Umbilical cord (tissue), 2 donors: ENCODE measurements around the gene CHID1. TPM values are rescaled to one million over a fixed set of nuclear protein-coding genes. Genes with fewer than 3 reads are reported as not detected.
A peak's percentile ranks its signal among the peaks of the same experiment; 100 is the strongest.

Experiments
- DNase-seq: peaks from one replicate; pipeline ENCODE4 v3.0.0-alpha.2; 2015; ENCODE audit warnings: low spot score
- total RNA-seq: library from RNA; depleted of rRNA; stranded (reverse); fragments of >200 nt; gene quantifications from one replicate; pipeline ENCODE4 v1.2.3, GENCODE V29; 2014; ENCODE audit warnings: low replicate concordance; ENCODE audit not compliant: insufficient read depth

The CHID1 gene
- total RNA-seq, 1 donor from 2014 or later: 69.6 TPM

DNA sequence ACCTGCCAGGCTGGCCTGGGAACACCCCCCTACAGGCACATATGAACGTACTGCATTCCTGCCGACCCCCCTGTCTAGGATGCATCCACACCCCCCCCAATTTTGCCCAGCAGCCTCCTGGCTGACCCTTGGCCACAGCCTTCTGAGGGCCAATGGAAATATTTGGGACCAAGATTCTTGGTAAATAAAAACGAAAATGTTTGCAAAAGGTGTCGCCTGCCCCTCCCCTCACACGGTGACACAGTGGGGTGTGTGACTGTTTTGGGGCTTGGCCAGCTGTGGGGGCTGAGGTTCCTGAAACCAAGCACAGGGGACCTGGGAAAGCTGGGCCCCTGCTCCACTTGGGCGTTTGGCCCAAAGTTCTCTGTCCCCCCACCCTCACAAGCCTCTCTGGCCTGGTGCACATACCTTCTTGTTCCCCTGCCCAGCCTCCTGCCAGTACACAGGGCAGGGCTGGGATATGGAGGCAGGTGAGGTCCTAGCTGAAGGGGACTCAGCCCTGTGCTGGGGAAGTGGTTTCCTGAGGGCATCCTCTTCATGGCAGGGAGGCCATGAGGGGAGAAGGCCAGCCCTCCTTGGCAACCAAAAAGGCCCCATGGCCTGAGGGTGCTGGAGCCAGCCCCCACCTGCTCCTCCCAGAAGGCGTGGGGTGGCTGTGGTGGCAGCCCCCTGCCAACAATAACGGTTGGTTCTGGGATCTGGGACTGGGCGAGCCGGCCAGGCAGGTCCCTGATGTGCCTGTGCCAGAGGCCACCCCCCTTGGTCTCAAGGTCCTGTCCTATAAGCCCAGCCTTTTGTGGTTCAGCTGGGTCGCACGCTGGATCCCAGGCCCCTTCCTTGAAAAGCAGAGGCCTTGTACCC lies 85.0 kb downstream of the CHID1 start:
- no peak for DNase-seq

- no peak for DNase-seq
Measured at GRCh38 chr11:824942-825341, 85.7 kb downstream of the CHID1 start.

- DNase-seq: no peak
Measured at GRCh38 chr11:824292-824880, 86.2 kb downstream of the CHID1 start.

DNA sequence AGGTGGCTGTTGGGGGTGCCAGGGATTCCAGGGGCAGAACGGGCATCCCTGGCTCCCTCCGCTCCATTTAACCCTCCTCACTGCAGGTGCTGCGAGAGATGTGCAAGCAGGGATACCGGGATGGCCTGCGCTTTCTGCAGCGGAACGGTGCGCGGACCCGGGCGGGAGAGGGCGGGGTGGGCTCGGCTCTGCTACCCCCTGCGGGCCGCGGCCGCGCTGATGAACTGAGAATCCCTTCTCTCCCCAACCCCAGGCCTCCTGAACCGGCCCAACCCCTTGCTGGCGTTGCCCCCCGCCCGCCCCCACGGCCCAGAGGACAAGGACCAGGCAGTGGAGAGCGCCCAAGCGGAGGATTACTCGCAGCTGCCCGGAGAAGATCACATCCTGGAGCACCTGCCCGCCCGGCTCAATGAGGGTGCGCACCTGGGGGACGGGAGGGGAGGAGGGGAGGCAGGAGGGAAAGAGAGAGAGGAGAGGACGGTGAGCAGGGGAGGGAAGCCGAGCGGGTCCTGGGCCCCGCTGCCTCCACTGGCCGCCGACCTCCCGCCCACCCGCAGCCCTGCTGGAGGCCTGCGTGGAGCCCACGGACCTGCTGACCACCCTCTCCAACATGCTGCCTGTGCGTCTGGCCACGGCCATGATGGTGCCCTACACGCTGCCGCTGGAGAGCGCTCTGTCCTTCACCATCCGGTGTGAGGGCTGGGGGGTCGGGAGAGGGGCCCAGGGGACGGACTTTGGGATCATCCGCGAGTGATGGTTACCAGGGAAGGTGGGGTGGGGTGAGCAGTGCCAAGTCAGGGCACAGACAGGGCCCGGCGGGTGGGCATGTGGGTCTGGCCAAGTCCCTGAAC lies 86.9 kb downstream of the CHID1 start:
- DNase-seq: no peak

- DNase-seq: no peak
Measured at GRCh38 chr11:821512-822371, 88.9 kb downstream of the CHID1 start.

- DNase-seq: no peak
Measured at GRCh38 chr11:820655-821511, 89.7 kb downstream of the CHID1 start.

DNA sequence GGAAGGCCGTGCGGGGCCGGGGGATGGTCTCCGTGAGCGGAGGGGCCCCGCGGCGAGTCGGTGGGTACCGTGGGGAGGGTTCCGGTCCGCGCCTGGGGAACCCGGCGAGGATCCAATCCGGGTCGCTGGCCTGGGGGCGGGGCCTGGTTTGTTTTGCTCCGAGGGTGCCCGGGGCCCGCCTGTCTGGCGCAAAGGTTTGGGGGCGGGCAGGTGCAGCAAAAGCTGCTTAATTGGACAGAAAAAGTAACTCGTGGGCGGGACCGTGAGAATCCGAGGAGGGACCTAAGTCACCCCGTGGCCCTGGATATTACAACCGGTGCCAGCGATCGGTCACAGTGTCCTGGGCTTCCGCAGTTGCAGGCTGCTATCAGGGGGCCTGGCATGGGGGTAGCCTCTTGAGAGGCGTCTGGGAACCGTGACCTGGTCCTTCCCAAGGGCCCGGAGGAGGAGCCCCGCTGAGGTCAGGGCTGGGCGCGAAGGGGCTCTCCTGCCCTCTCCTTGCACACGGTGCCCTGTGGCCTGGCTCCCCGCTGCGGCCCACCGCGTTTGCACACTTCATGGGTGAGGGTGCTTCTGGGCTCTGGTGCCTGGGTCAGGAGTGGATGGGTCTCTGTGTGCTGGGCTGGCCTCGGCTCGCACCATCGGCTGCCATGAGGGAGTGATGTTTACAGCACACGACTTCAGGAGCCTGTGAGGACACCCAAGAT lies 90.5 kb downstream of the CHID1 start:
- DNase-seq: peak; percentile 63

DNA sequence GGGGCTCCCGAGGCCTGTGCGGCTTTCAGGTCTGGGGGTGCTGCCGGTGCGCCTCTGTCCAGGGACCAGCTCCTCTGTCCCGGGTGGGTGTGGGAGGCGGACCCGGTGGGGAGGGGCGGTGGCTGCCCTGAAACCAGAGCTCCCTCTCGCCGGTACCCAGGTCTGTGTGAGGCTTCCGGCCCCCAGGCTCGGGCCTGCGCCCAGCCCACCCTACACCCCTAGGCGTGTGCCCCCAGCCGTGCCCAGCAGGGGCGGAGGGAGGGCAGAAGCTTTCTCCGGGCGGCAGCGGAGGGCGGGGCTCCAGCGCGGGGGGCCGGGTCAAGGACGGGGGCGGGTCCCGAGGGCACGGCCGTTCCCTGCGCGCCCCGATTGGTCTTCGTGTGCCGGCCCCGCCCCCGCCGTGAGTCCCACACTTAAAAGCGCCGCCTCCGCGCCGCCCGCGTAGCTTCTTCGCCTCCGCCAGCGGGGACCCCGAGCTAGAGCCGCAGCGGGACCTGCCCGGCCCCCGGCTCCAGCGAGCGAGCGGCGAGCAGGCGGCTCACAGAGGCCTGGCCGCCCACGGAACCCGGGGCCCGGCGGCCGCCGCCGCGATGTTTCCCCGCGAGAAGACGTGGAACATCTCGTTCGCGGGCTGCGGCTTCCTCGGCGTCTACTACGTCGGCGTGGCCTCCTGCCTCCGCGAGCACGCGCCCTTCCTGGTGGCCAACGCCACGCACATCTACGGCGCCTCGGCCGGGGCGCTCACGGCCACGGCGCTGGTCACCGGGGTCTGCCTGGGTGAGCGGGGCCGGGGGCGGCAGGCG lies 91.3 kb downstream of the CHID1 start:
- peak; percentile 92 for DNase-seq

DNA sequence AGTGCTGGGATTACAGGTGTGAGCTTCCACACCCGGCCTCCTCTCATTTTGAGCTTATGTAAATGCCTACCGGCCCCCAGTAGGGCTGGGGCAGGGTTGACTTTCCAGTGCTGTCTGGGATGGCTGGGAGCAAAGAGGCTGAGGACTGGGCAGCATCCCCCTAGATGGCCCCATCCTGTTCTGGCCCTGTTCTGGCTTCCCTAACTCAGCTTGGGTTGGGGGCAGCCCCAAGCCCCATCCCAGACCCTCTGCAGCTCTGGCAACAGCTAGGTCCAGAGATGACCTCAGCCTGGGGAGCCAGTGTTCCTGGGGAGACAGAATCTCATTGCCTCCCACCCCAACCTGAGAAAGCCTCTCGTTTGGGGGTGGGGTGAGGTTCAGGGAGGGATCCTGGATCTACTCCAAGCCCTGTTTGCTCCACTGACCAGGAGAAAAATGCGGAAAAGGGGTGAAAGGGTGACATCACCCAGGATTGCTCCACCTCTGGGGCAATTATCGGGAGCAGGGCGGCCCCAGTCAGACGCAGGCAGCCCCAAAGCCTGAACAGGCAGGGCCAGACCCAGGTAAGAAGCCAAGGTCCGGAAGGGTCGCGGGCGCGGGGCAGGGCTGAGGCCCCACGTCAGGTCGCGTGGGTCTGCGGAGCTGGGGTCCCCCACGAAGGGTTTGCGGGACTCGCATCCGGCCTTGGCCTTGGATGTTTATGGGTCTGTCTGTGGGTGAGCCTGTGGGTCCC lies 92.0 kb downstream of the CHID1 start, which contains the start of gene PNPLA2:
PNPLA2 (plus strand) TSS at position 519 of the 733 bp plus-strand sequence. CDS start 805 bp downstream, outside the sequence.
- DNase-seq: no peak

Other genes starting within 250 kb of the CHID1 start
- gene DEAF1, start 215.6 kb downstream of the CHID1 start, total RNA-seq: 54.9 TPM
- gene TMEM80, start 215.0 kb downstream of the CHID1 start, total RNA-seq: 7.7 TPM
- gene EPS8L2, start 204.6 kb downstream of the CHID1 start, total RNA-seq: 28.6 TPM
- gene TALDO1, start 163.3 kb downstream of the CHID1 start, total RNA-seq: 76.1 TPM
- 26.2 TPM for gene GATD1, start 133.3 kb downstream of the CHID1 start, total RNA-seq
- 1.4 TPM for gene CEND1, start 120.7 kb downstream of the CHID1 start, total RNA-seq
- 2.2 TPM for gene SLC25A22, start 112.5 kb downstream of the CHID1 start, total RNA-seq
- gene PIDD1, start 105.6 kb downstream of the CHID1 start, total RNA-seq: 19.3 TPM
- gene RPLP2, start 100.8 kb downstream of the CHID1 start, total RNA-seq: 439 TPM
- 6.7 TPM for gene PNPLA2, start 91.9 kb downstream of the CHID1 start, total RNA-seq
- gene CRACR2B, start 82.9 kb downstream of the CHID1 start, total RNA-seq: 3.1 TPM
- 159 TPM for gene CD151, start 77.9 kb downstream of the CHID1 start, total RNA-seq
- gene POLR2L, start 68.3 kb downstream of the CHID1 start, total RNA-seq: 14.0 TPM
- gene TSPAN4, start 68.0 kb downstream of the CHID1 start, total RNA-seq: 43.8 TPM
- gene AP2A2, start 15.1 kb upstream of the CHID1 start, total RNA-seq: 24.1 TPM
- 0.24 TPM for gene MUC6, start 125.9 kb upstream of the CHID1 start, total RNA-seq
- gene MUC2, start 164.1 kb upstream of the CHID1 start, total RNA-seq: under 0.01 TPM
- 1.4 TPM for gene MUC5AC, start 247.1 kb upstream of the CHID1 start, total RNA-seq